GM12878 (cell line): ENCODE data around the gene RBMS1. TPM values are rescaled to one million over a fixed set of nuclear protein-coding genes. Genes with fewer than 3 reads are reported as not detected.

Experiments used
- ATAC-seq: fragments of 200-7000 bp; cut with Tn5 transposase; 3 replicates; pipeline ENCODE4 v1.9.1; 2020; ENCODE audit warnings: mild to moderate bottlenecking, moderate library complexity
- BruUV-seq: library from RNA; stranded (reverse); fragments of 400-500 nt; replicated peaks from 2 replicates; lab custom pipeline; 2021; lab: Mats Ljungman, UMichigan
- CTCF ChIA-PET: fragments of 300-600 bp; sonication (Branson Sonifier 250); formaldehyde crosslinking; extraction: SDS; loops from one replicate; lab custom pipeline; 2021; ENCODE audit warnings: inconsistent platforms; lab: Yijun Ruan, JAX
- POLR2A ChIA-PET: fragments of 350-600 bp; formaldehyde crosslinking; extraction: SDS; loops from one replicate; lab custom pipeline; 2021; ENCODE audit warnings: inconsistent platforms; lab: Charles Lee
- RAD21 ChIA-PET: fragments of 300-600 bp; sonication (Branson Sonifier 250); formaldehyde crosslinking; loops from one replicate; lab custom pipeline; 2023; ENCODE audit warnings: antibody characterized with exemption; ENCODE audit not compliant: unreplicated experiment; lab: Charles Lee
- SMC1A ChIA-PET: fragments of 300-600 bp; sonication (Branson Sonifier 250); formaldehyde crosslinking; loops from one replicate; lab custom pipeline; 2023; ENCODE audit not compliant: unreplicated experiment, uncharacterized antibody; lab: Charles Lee
- DNase-seq: peaks from one replicate; pipeline ENCODE4 v3.0.0-alpha.2; 2011; ENCODE audit warnings: low read depth, low spot score
- FAIRE-seq: peaks from 3 replicates; lab custom pipeline; 2011; peaks lifted over from hg19 to GRCh38; lab: Jason Lieb, UNC
- H2AFZ ChIP-seq: 2 replicates; pipeline ENCODE4 v1.6.0; 2011; ENCODE audit warnings: low read depth, low read length, control low read depth; ENCODE audit not compliant: control insufficient read depth
- H3K27ac ChIP-seq: 2 replicates; pipeline ENCODE4 v1.5.1; 2011; ENCODE audit warnings: control low read depth; ENCODE audit not compliant: control insufficient read depth, insufficient read depth
- H3K27me3 ChIP-seq, 2 experiments: replicated peaks in 1 of 2; 2 replicates each; pipeline versions ENCODE4 v1.6.0 to v1.6.1; 2011; ENCODE audit warnings: low read length in 1 of 2; ENCODE audit not compliant: control insufficient read depth in 2 of 2, insufficient read depth in 2 of 2
- H3K36me3 ChIP-seq, 2 experiments: 2 replicates each; pipeline ENCODE4 v1.5.1; 2011; ENCODE audit warnings: low read length in 1 of 2; ENCODE audit not compliant: control insufficient read depth in 2 of 2, insufficient read depth in 2 of 2
- H3K4me1 ChIP-seq: 2 replicates; pipeline ENCODE4 v1.6.1; 2011; ENCODE audit warnings: mild to moderate bottlenecking, low read length, moderate library complexity, mixed read lengths; ENCODE audit not compliant: control insufficient read depth, insufficient read depth
- H3K4me2 ChIP-seq: 2 replicates; pipeline ENCODE4 v1.6.0; 2011; ENCODE audit warnings: control low read depth; ENCODE audit not compliant: control insufficient read depth, insufficient read depth
- H3K4me3 ChIP-seq: fragments of 200-600 bp; sonication (generic); 2 replicates; pipeline ENCODE4 v1.5.1; 2016
- H3K79me2 ChIP-seq: 2 replicates; pipeline ENCODE4 v1.6.0; 2011; ENCODE audit warnings: low read length; ENCODE audit not compliant: control insufficient read depth, insufficient read depth
- H3K9ac ChIP-seq: 2 replicates; pipeline ENCODE4 v1.8.0; 2011; ENCODE audit warnings: low read length, control low read depth, mixed read lengths; ENCODE audit not compliant: control insufficient read depth, insufficient read depth
- H3K9me3 ChIP-seq: replicated peaks from 3 replicates; pipeline ENCODE4 v1.5.1; 2011; ENCODE audit warnings: mild to moderate bottlenecking, low read length; ENCODE audit not compliant: control insufficient read depth, insufficient read depth
- H4K20me1 ChIP-seq: 2 replicates; pipeline ENCODE4 v1.6.0; 2011; ENCODE audit not compliant: control insufficient read depth, insufficient read depth
- BMI1 ChIP-seq: fragments of 450-650 bp; IDR thresholded peaks from 2 replicates; pipeline ENCODE4 v1.6.1; 2016; ENCODE audit warnings: mild to moderate bottlenecking, moderate library complexity, borderline replicate concordance
- CREM ChIP-seq: IDR thresholded peaks from 2 replicates; pipeline ENCODE4 v1.6.1; 2014; ENCODE audit warnings: antibody characterized with exemption, low read depth
- FOXK2 ChIP-seq: fragments of 450-650 bp; IDR thresholded peaks from 2 replicates; pipeline ENCODE4 v1.6.1; 2017; ENCODE audit warnings: mild to moderate bottlenecking, moderate library complexity
- GATAD2B ChIP-seq: fragments of 450-650 bp; conservative IDR thresholded peaks from 2 replicates; pipeline ENCODE4 v1.6.1; 2017; ENCODE audit warnings: low read depth, mild to moderate bottlenecking, moderate library complexity
- IKZF1 ChIP-seq: fragments of 450-650 bp; conservative IDR thresholded peaks from 2 replicates; pipeline ENCODE4 v1.6.1; 2017; ENCODE audit warnings: antibody characterized with exemption, mild to moderate bottlenecking
- IKZF2 ChIP-seq, 2 experiments: fragments of 450-650 bp; IDR thresholded peaks; 2 replicates each; pipeline ENCODE4 v1.6.1; 2017; ENCODE audit warnings: mild to moderate bottlenecking in 2 of 2, moderate library complexity in 2 of 2
- MTA2 ChIP-seq: fragments of 450-650 bp; IDR thresholded peaks from 2 replicates; pipeline ENCODE4 v1.6.1; 2016; ENCODE audit warnings: low read depth, mild to moderate bottlenecking, moderate library complexity
- SUZ12 ChIP-seq: fragments of 200-600 bp; sonication (generic); IDR thresholded peaks from one replicate; pipeline ENCODE4 v1.6.1; 2018; ENCODE audit warnings: antibody characterized with exemption, mild to moderate bottlenecking; ENCODE audit not compliant: unreplicated experiment
- ZNF384 ChIP-seq: IDR thresholded peaks from 2 replicates; pipeline ENCODE4 v1.6.1; 2012; ENCODE audit warnings: low read depth, mild to moderate bottlenecking, low read length, improper control_type of control experiment, borderline replicate concordance
- WGBS: methylation state at CpG from one replicate; pipeline ENCODE4 v1.1.6; 2016; ENCODE audit warnings: low lambda C conversion rate; ENCODE audit not compliant: insufficient replicate concordance, insufficient coverage; ENCODE audit errors: missing lambda C conversion rate; 5-methylcytosine and 5-hydroxymethylcytosine counted together
- in situ Hi-C: fragments of 300-500 bp; cut with MboI; formaldehyde crosslinking; loops from 9 replicates; pipeline ENCODE4 v1.14.3; 2018; ENCODE audit warnings: mixed read lengths
- intact Hi-C: fragments of 100-400 bp; cut with micrococcal nuclease; formaldehyde crosslinking; loops from one replicate; pipeline ENCODE4 v1.14.2; 2022; ENCODE audit not compliant: unreplicated experiment
- polyA plus RNA-seq, 11 experiments: library from polyadenylated mRNA; depleted of rRNA in 4 of 11; unstranded in 6 of 11; stranded (reverse) in 5 of 11; fragments of >200 nt; fragmentation: Nextera tagmentation in 4 of 11; fragmentation: Illumina TruSeq in 1 of 11; extraction: Ambion mirVana in 4 of 11; extraction: Trizol in 1 of 11; gene quantifications; 1 replicate in 1 of 11; 2 replicates in 10 of 11; pipeline versions ENCODE4 v1.2.1 to v1.2.3, GENCODE V29; 2011 to 2016; ENCODE audit warnings: inconsistent platforms in 2 of 11, missing spikeins in 2 of 11, low read depth in 1 of 11
- total RNA-seq, 4 experiments: library from RNA; depleted of rRNA in 3 of 4; stranded (reverse); fragments of >200 nt in 3 of 4; fragmentation: Illumina TruSeq in 1 of 4; extraction: Trizol in 1 of 4; gene quantifications; 2 replicates each; pipeline versions ENCODE4 v1.2.1 to v1.2.3, GENCODE V29; 2013 to 2021

Gene RBMS1
- total and polyA plus RNA-seq, 10 of the 15 experiments (the other 5 are each of a cell fraction or from before 2014, with no cell fraction given): 0.04 to 0.31 (median 0.17) TPM; not detected in 1

GRCh38 chr2:160406591-160407392 lies 86.8 kb downstream of the RBMS1 start:
- ChIA-PET SMC1A (no interaction called here), POLR2A (no interaction called here), RAD21 (no interaction called here), CTCF (interaction anchor here (0.8 kb wide), 1 partner anchor 93 kb away, joined by 3 read pairs; no protein-coding TSS in a partner anchor)
- Histone ChIP-seq H3K4me1 (peaks cover 6% of the 10 kb centered on the region), H3K27me3 (peaks cover 0 to 10% of the 10 kb centered on the region in 2 experiments; a peak in 1 of 4 replicates), H3K36me3 (no peaks in the 10 kb centered on the region), H3K79me2 (no peaks in the 10 kb centered on the region), H3K4me3 (peak overlapping the region; percentile 58), H3K9ac (peak overlapping the region; percentile 4; the same call in 1 of the 2 replicates), H4K20me1 (no peaks in the 10 kb centered on the region), H3K9me3 (no peaks in the 10 kb centered on the region; the same call in 2 of the 3 replicates), H3K4me2 (peak overlapping the region; percentile 81), H3K27ac (no peak overlapping the region), H2AFZ (peak overlapping the region; percentile 85)
- in situ Hi-C loops (no loop called here), intact Hi-C loops (no loop called here)
- no TSS peak for BruUV-seq
- peak; percentile 96 for FAIRE-seq
- ATAC-seq: peak; percentile 77
- TF ChIP-seq BMI1 (0 out of 2 replicates have a peak, but pooled peaks have one; percentile 26), GATAD2B (0 out of 2 replicates have a peak, but pooled peaks have one; percentile 41), CREM (peak; percentile 31; the same call in 1 of the 2 replicates), SUZ12 (peak; percentile 66), IKZF1 (peak; percentile 35; the same call in 1 of the 2 replicates), IKZF2 (IDR thresholded peaks at IDR 0.05) (0 out of 4 replicates have a peak, but pooled peaks have one; percentile 14 to 21), ZNF384 (peak; percentile 60; the same call in 1 of the 2 replicates), MTA2 (no peak), FOXK2 (no peak)
- DNase-seq: no peak
- WGBS: 1% methylated on average over 31 of the region's 39 CpGs
